HG03097 (cell line): ENCODE measurements around the gene POU2F2.

Experiments
- ATAC-seq: cut with Tn5 transposase; IDR thresholded peaks from one replicate; pipeline ENCODE4 v1.9.1; 2021; ENCODE audit not compliant: unreplicated experiment, low FRiP score

The POU2F2 gene

GRCh38 chr19:42086188-42086736, 46.0 kb downstream of the POU2F2 start:
- ATAC-seq: no peak

GRCh38 chr19:42083537-42083936, 48.7 kb downstream of the POU2F2 start:
- ATAC-seq: no peak

GRCh38 chr19:42081584-42082203, 50.6 kb downstream of the POU2F2 start:
- no peak for ATAC-seq

- no peak for ATAC-seq
Measured at GRCh38 chr19:42080764-42081375, 51.4 kb downstream of the POU2F2 start.

- ATAC-seq: no peak
Measured at GRCh38 chr19:42079886-42080763, 52.1 kb downstream of the POU2F2 start.

- no peak for ATAC-seq
Measured at GRCh38 chr19:42079276-42079669, 53.0 kb downstream of the POU2F2 start.

GRCh38 chr19:42078538-42079275, 53.5 kb downstream of the POU2F2 start:
- no peak for ATAC-seq

GRCh38 chr19:42078058-42078457, 54.2 kb downstream of the POU2F2 start:
- ATAC-seq: no peak

- no peak for ATAC-seq
Measured at GRCh38 chr19:42076380-42076944, 55.8 kb downstream of the POU2F2 start.

GRCh38 chr19:42075616-42076379, 56.4 kb downstream of the POU2F2 start, which contains the start of gene ZNF574:
Gene ZNF574, plus strand, starts transcription at chr19:42076166. Its CDS starts 2,441 bp downstream, at chr19:42078607.
- peak; percentile 94 for ATAC-seq

GRCh38 chr19:42075364-42075615, 57.0 kb downstream of the POU2F2 start:
- no peak for ATAC-seq

- no peak for ATAC-seq
Measured at GRCh38 chr19:42074513-42075363, 57.5 kb downstream of the POU2F2 start.

GRCh38 chr19:42071247-42071646, 61.0 kb downstream of the POU2F2 start:
- no peak for ATAC-seq

GRCh38 chr19:42069619-42070351, 62.5 kb downstream of the POU2F2 start, which contains the start of gene GRIK5:
Gene GRIK5, minus strand, starts transcription at chr19:42070206. Its CDS starts 4,436 bp downstream, at chr19:42065770.
- ATAC-seq: no peak

- ATAC-seq: no peak
Measured at GRCh38 chr19:42068756-42069571, 63.3 kb downstream of the POU2F2 start.

GRCh38 chr19:42068361-42068755, 63.9 kb downstream of the POU2F2 start:
- no peak for ATAC-seq

- ATAC-seq: no peak
Measured at GRCh38 chr19:42067315-42067888, 64.8 kb downstream of the POU2F2 start.
